Suprapubic skin (tissue), 4 donors: ENCODE data around the gene HTR3A. TPM values are rescaled to one million over a fixed set of nuclear protein-coding genes. Genes with fewer than 3 reads are reported as not detected.

Experiments used
- DNase-seq, 2 donors: peaks; one replicate each; pipeline ENCODE4 v3.0.0-alpha.2; 2019; ENCODE audit warnings: low spot score in 2 of 2
- H3K27ac ChIP-seq: fragments of 200-600 bp; sonication (generic); one replicate; pipeline ENCODE4 v1.5.1; 2019
- H3K27me3 ChIP-seq: fragments of 200-600 bp; sonication (generic); one replicate; pipeline ENCODE4 v1.5.1; 2019
- H3K36me3 ChIP-seq: fragments of 200-600 bp; sonication (generic); one replicate; pipeline ENCODE4 v1.5.1; 2019
- H3K4me1 ChIP-seq: fragments of 200-600 bp; sonication (generic); one replicate; pipeline ENCODE4 v1.5.1; 2019
- H3K4me3 ChIP-seq: fragments of 200-600 bp; sonication (generic); one replicate; pipeline ENCODE4 v1.5.1; 2019; ENCODE audit warnings: mild to moderate bottlenecking
- H3K9me3 ChIP-seq: fragments of 200-600 bp; sonication (generic); one replicate; pipeline ENCODE4 v1.5.1; 2019
- CTCF ChIP-seq, 2 donors: fragments of 200-600 bp in 1 of 2; fragments of 450-650 bp in 1 of 2; sonication (generic) in 1 of 2; IDR thresholded peaks; one replicate each; pipeline ENCODE4 v1.5.1; 2016 to 2019; ENCODE audit warnings: antibody characterized with exemption in 2 of 2, mild to moderate bottlenecking in 1 of 2, moderate library complexity in 1 of 2
- EP300 ChIP-seq: sonication (generic); formaldehyde crosslinking; IDR thresholded peaks from one replicate; pipeline ENCODE4 v1.6.1; 2017; ENCODE audit warnings: antibody characterized with exemption
- POLR2A ChIP-seq, 2 donors: fragments of 450-650 bp; IDR thresholded peaks; one replicate each; pipeline ENCODE4 v1.6.1; 2017; ENCODE audit warnings: antibody characterized with exemption in 2 of 2, mild to moderate bottlenecking in 2 of 2, moderate library complexity in 2 of 2
- POLR2AphosphoS5 ChIP-seq, 3 donors: sonication (generic); formaldehyde crosslinking; IDR thresholded peaks; one replicate each; pipeline ENCODE4 v1.6.1; 2017; ENCODE audit warnings: antibody characterized with exemption in 3 of 3
- WGBS: methylation state at CpG from one replicate; pipeline ENCODE4 v1.1.5; 2018; 5-methylcytosine and 5-hydroxymethylcytosine counted together
- total RNA-seq, 4 donors: library from RNA; depleted of rRNA; stranded (reverse); fragments of >200 nt; gene quantifications; one replicate each; pipeline ENCODE4 v1.1.0, GENCODE V29; 2016

HTR3A gene
- total RNA-seq, 4 donors from 2014 or later, result 0.68 TPM; not detected in 2

- TF ChIP-seq EP300 (no peak), POLR2AphosphoS5 (IDR thresholded peaks at IDR 0.05) (no peak), CTCF (IDR thresholded peaks at IDR 0.05) (no peak), POLR2A (IDR thresholded peaks at IDR 0.05) (no peak)
- no peaks in the 10 kb centered on the region for H3K9me3 ChIP-seq
- no peak for DNase-seq
- 80% methylated on average over 4 of the region's 4 CpGs for WGBS
- no peak overlapping the region for H3K4me3 ChIP-seq
- H3K36me3 ChIP-seq, result no peaks in the 10 kb centered on the region
- H3K4me1 ChIP-seq, result no peaks in the 10 kb centered on the region
- no peak overlapping the region for H3K27ac ChIP-seq
- peaks cover 28% of the 10 kb centered on the region for H3K27me3 ChIP-seq
Measured at GRCh38 chr11:113949891-113950290, 25.0 kb upstream of the HTR3A start.

GRCh38 chr11:113951537-113951936 lies 23.4 kb upstream of the HTR3A start:
- WGBS, result 35% methylated on average over 5 of the region's 5 CpGs
- Histone ChIP-seq H3K9me3 (no peaks in the 10 kb centered on the region), H3K27ac (no peak overlapping the region), H3K4me1 (no peaks in the 10 kb centered on the region), H3K36me3 (no peaks in the 10 kb centered on the region), H3K4me3 (no peak overlapping the region), H3K27me3 (peaks cover 28% of the 10 kb centered on the region)
- DNase-seq, result no peak
- TF ChIP-seq EP300, result no peak

- Histone ChIP-seq H3K9me3 (no peaks in the 10 kb centered on the region), H3K27me3 (peaks cover 30% of the 10 kb centered on the region), H3K27ac (no peak overlapping the region), H3K4me3 (no peak overlapping the region), H3K4me1 (no peaks in the 10 kb centered on the region), H3K36me3 (no peaks in the 10 kb centered on the region)
- no peak for DNase-seq
- TF ChIP-seq POLR2A (IDR thresholded peaks at IDR 0.05), result no peak
- no peak for TF ChIP-seq POLR2AphosphoS5 (IDR thresholded peaks at IDR 0.05)
- TF ChIP-seq EP300, result no peak
- no peak for TF ChIP-seq CTCF (IDR thresholded peaks at IDR 0.05)
- 40% methylated on average over 8 of the region's 10 CpGs for WGBS
Measured at GRCh38 chr11:113952070-113952469, 22.8 kb upstream of the HTR3A start.

GRCh38 chr11:113952588-113952987 lies 22.3 kb upstream of the HTR3A start:
- TF ChIP-seq POLR2A (IDR thresholded peaks at IDR 0.05), result no peak
- no peak for TF ChIP-seq EP300
- TF ChIP-seq POLR2AphosphoS5 (IDR thresholded peaks at IDR 0.05), result no peak
- TF ChIP-seq CTCF (IDR thresholded peaks at IDR 0.05), result no peak

GRCh38 chr11:113954235-113954634 lies 20.7 kb upstream of the HTR3A start:
- H3K27me3 ChIP-seq, result peaks cover 36% of the 10 kb centered on the region
- no peak overlapping the region for H3K27ac ChIP-seq
- DNase-seq, result no peak
- 56% methylated on average over 6 of the region's 6 CpGs for whole genome bisulfite sequencing
- no peaks in the 10 kb centered on the region for H3K9me3 ChIP-seq
- no peaks in the 10 kb centered on the region for H3K36me3 ChIP-seq
- TF ChIP-seq POLR2AphosphoS5 (IDR thresholded peaks at IDR 0.05) (no peak), POLR2A (IDR thresholded peaks at IDR 0.05) (no peak), CTCF (IDR thresholded peaks at IDR 0.05) (no peak), EP300 (no peak)
- H3K4me3 ChIP-seq, result no peak overlapping the region
- H3K4me1 ChIP-seq, result no peaks in the 10 kb centered on the region

More at GRCh38 chr11:113952588-113952987, 22.3 kb upstream of the HTR3A start:
- H3K27me3 ChIP-seq, result peaks cover 35% of the 10 kb centered on the region
- no peaks in the 10 kb centered on the region for H3K9me3 ChIP-seq
- H3K4me1 ChIP-seq, result no peaks in the 10 kb centered on the region
- H3K36me3 ChIP-seq, result no peaks in the 10 kb centered on the region
- DNase-seq, result no peak
- H3K27ac ChIP-seq, result no peak overlapping the region
- WGBS, result 75% methylated on average over 10 of the region's 10 CpGs
- H3K4me3 ChIP-seq, result no peak overlapping the region

GRCh38 chr11:113956986-113957385 lies 17.9 kb upstream of the HTR3A start:
- WGBS, result 57% methylated on average over 9 of the region's 9 CpGs
- Histone ChIP-seq H3K27me3 (peaks cover 21% of the 10 kb centered on the region), H3K9me3 (no peaks in the 10 kb centered on the region), H3K4me1 (no peaks in the 10 kb centered on the region), H3K27ac (no peak overlapping the region), H3K36me3 (no peaks in the 10 kb centered on the region), H3K4me3 (no peak overlapping the region)
- TF ChIP-seq POLR2AphosphoS5 (IDR thresholded peaks at IDR 0.05) (no peak), CTCF (IDR thresholded peaks at IDR 0.05) (no peak), EP300 (no peak), POLR2A (IDR thresholded peaks at IDR 0.05) (no peak)
- no peak for DNase-seq
